ENCODE results near the gene LYPD4. TPM values are rescaled to one million over a fixed set of nuclear protein-coding genes. Genes with fewer than 3 reads are reported as not detected.

LYPD4 gene
- total and polyA plus RNA-seq, 2 donors (not counting 1 experiment from before 2014, with no cell fraction given), result not detected

DNA sequence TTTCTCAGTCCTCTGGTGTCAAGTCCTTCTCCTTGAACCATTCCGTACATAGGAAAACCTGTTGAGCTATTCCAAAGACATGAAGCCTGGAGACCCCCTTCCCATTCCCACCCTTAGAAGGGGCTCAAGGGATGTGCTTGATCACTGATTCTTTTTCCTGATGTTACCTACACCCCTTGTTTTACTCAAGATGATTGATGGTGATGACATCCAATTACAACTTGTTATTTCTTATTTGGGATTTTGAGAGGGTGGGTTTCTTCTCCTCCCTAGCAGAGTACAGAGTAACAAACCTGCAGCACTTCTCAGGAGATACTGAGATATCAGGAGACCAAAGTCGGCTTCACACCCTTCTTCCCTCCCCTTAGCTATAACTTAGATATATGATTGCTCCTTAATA is 8.9 kb upstream of the LYPD4 start:
- Histone ChIP-seq H3K36me3 (replicated peaks in 1 of 2; ENCODE audit: control extremely low read depth in 1 of 2, control insufficient read depth in 1 of 2, extremely low read depth in 1 of 2, insufficient read depth in 2 of 2, low read length in 1 of 2) (no peaks in the 10 kb centered on the region), H3K4me3 (ENCODE audit: control extremely low read depth in 1 of 5, extremely low read depth in 1 of 5, insufficient read depth in 1 of 5, low read depth in 2 of 5, low read length in 4 of 5) (no peak overlapping the region), H3K9me3 (ENCODE audit: control extremely low read depth in 1 of 3, control insufficient read depth in 2 of 3, insufficient read depth in 1 of 3, low read length in 2 of 3) (no peaks in the 10 kb centered on the region), H3K27me3 (replicated peaks in 1 of 4; ENCODE audit: control extremely low read depth in 1 of 4, control insufficient read depth in 3 of 4, insufficient read depth in 4 of 4, low read length in 3 of 4) (no peaks in the 10 kb centered on the region), H3K4me1 (ENCODE audit: control insufficient read depth in 2 of 2, insufficient read depth in 2 of 2, low read length in 2 of 2) (no peaks in the 10 kb centered on the region), H2AFZ (ENCODE audit: insufficient read depth, low read depth, low read length, poor library complexity, severe bottlenecking) (no peak overlapping the region), H4K20me1 (ENCODE audit: control insufficient read depth, insufficient read depth, low read length, poor library complexity, severe bottlenecking) (no peaks in the 10 kb centered on the region), H3K4me2 (replicated peaks; ENCODE audit: low read depth, low read length, poor library complexity, severe bottlenecking) (no peak overlapping the region), H3K27ac (ENCODE audit: low read length in 2 of 2) (no peak overlapping the region), H3K9ac (ENCODE audit: low read length) (no peak overlapping the region), H3K79me2 (ENCODE audit: control insufficient read depth, insufficient read depth, low read length) (no peaks in the 10 kb centered on the region)
- ChIA-PET CTCF (interaction anchor here (1.0 to 2.2 kb wide), 4 partner anchors 17 to 176 kb away, joined by 3 to 10 read pairs (median 3); no protein-coding TSS in a partner anchor), POLR2A (no interaction called here)
- Mint-ChIP-seq H3K4me1 (no peaks in the 10 kb centered on the region), H3K27ac (no peak overlapping the region), H3K27me3 (peaks cover 4% of the 10 kb centered on the region), H3K4me3 (no peak overlapping the region), H3K9me3 (ENCODE audit: insufficient read depth) (no peaks in the 10 kb centered on the region)
- intact Hi-C loops (cut with micrococcal nuclease), result no loop called here
- DNase-seq, result no peak
- no peak for ATAC-seq (ENCODE audit: low read depth)
- TF ChIP-seq, protein P1, sequence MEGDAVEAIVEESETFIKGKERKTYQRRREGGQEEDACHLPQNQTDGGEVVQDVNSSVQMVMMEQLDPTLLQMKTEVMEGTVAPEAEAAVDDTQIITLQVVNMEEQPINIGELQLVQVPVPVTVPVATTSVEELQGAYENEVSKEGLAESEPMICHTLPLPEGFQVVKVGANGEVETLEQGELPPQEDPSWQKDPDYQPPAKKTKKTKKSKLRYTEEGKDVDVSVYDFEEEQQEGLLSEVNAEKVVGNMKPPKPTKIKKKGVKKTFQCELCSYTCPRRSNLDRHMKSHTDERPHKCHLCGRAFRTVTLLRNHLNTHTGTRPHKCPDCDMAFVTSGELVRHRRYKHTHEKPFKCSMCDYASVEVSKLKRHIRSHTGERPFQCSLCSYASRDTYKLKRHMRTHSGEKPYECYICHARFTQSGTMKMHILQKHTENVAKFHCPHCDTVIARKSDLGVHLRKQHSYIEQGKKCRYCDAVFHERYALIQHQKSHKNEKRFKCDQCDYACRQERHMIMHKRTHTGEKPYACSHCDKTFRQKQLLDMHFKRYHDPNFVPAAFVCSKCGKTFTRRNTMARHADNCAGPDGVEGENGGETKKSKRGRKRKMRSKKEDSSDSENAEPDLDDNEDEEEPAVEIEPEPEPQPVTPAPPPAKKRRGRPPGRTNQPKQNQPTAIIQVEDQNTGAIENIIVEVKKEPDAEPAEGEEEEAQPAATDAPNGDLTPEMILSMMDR (IDR thresholded peaks at IDR 0.05), result no peak
- TF ChIP-seq EZH2 (IDR thresholded peaks at IDR 0.05; ENCODE audit: borderline replicate concordance, insufficient read depth, low read depth, low read length, poor library complexity, severe bottlenecking), result no peak
- WGBS (ENCODE audit: insufficient coverage), result 57% methylated on average over 1 of the region's 2 CpGs

- ChIA-PET CTCF (interaction anchor here (1.2 to 1.8 kb wide), 2 partner anchors 8 to 16 kb away, joined by 3 to 4 read pairs; no protein-coding TSS in a partner anchor), POLR2A (interaction anchor here (0.6 kb wide), 1 partner anchor 19 kb away, joined by 4 read pairs; no protein-coding TSS in a partner anchor)
- Mint-ChIP-seq H3K27me3 (peaks cover 4% of the 10 kb centered on the region), H3K27ac (no peak overlapping the region), H3K4me3 (no peak overlapping the region), H3K4me1 (no peaks in the 10 kb centered on the region), H3K9me3 (ENCODE audit: insufficient read depth) (no peaks in the 10 kb centered on the region)
- H3K79me2 ChIP-seq (ENCODE audit: control insufficient read depth, insufficient read depth, low read length), result no peaks in the 10 kb centered on the region
- H2AFZ ChIP-seq (ENCODE audit: insufficient read depth, low read depth, low read length, poor library complexity, severe bottlenecking), result no peak overlapping the region
- no peaks in the 10 kb centered on the region for H3K9me3 ChIP-seq (ENCODE audit: control extremely low read depth in 1 of 3, control insufficient read depth in 2 of 3, insufficient read depth in 1 of 3, low read length in 2 of 3)
- H3K36me3 ChIP-seq (replicated peaks in 1 of 2; ENCODE audit: control extremely low read depth in 1 of 2, control insufficient read depth in 1 of 2, extremely low read depth in 1 of 2, insufficient read depth in 2 of 2, low read length in 1 of 2), result no peaks in the 10 kb centered on the region
- DNase-seq, result no peak
- intact Hi-C loops (cut with micrococcal nuclease), result no loop called here
- no peak overlapping the region for H3K4me3 ChIP-seq (ENCODE audit: control extremely low read depth in 1 of 5, extremely low read depth in 1 of 5, insufficient read depth in 1 of 5, low read depth in 2 of 5, low read length in 4 of 5)
- WGBS (ENCODE audit: insufficient coverage), result 64% methylated on average over 3 of the region's 4 CpGs
- H3K27me3 ChIP-seq (replicated peaks in 1 of 4; ENCODE audit: control extremely low read depth in 1 of 4, control insufficient read depth in 3 of 4, insufficient read depth in 4 of 4, low read length in 3 of 4), result no peaks in the 10 kb centered on the region
- no peak overlapping the region for H3K9ac ChIP-seq (ENCODE audit: low read length)
- no peak overlapping the region for H3K27ac ChIP-seq (ENCODE audit: low read length in 2 of 2)
- H4K20me1 ChIP-seq (ENCODE audit: control insufficient read depth, insufficient read depth, low read length, poor library complexity, severe bottlenecking), result no peaks in the 10 kb centered on the region
- H3K4me1 ChIP-seq (ENCODE audit: control insufficient read depth in 2 of 2, insufficient read depth in 2 of 2, low read length in 2 of 2), result no peaks in the 10 kb centered on the region
- ATAC-seq (ENCODE audit: low read depth), result no peak
- TF ChIP-seq EZH2 (IDR thresholded peaks at IDR 0.05; ENCODE audit: borderline replicate concordance, insufficient read depth, low read depth, low read length, poor library complexity, severe bottlenecking), result no peak
- TF ChIP-seq, protein P1 (IDR thresholded peaks at IDR 0.05), result no peak
- no peak overlapping the region for H3K4me2 ChIP-seq (replicated peaks; ENCODE audit: low read depth, low read length, poor library complexity, severe bottlenecking)
Measured at GRCh38 chr19:41851456-41851855, 7.0 kb upstream of the LYPD4 start.
